Transverse colon (tissue), 4 donors: Measurements from ENCODE around the gene TICRR. TPM values are rescaled to one million over a fixed set of nuclear protein-coding genes. Genes with fewer than 3 reads are reported as not detected.

Source experiments
- DNase-seq: peaks from one replicate; pipeline ENCODE4 v3.0.0-alpha.2; 2019
- H3K27ac ChIP-seq, 4 donors: fragments of 200-600 bp; sonication (generic); 2 replicates each; pipeline ENCODE4 v1.5.1; 2016 to 2018; ENCODE audit warnings: inconsistent platforms in 4 of 4
- H3K27me3 ChIP-seq: fragments of 200-600 bp; sonication (generic); 2 replicates; pipeline ENCODE4 v1.5.1; 2017; ENCODE audit warnings: inconsistent platforms
- H3K36me3 ChIP-seq, 4 donors: fragments of 200-600 bp; sonication (generic); 2 replicates each; pipeline ENCODE4 v1.5.1; 2017 to 2019; ENCODE audit warnings: inconsistent platforms in 4 of 4
- H3K4me1 ChIP-seq, 4 donors: fragments of 200-600 bp; sonication (generic); 2 replicates each; pipeline ENCODE4 v1.5.1; 2017 to 2020; ENCODE audit warnings: inconsistent platforms in 4 of 4
- H3K4me3 ChIP-seq, 4 donors: fragments of 200-600 bp; sonication (generic); 1 replicate in 1 of 4; 2 replicates in 3 of 4; pipeline versions ENCODE4 v1.5.1 to v1.6.1; 2017 to 2019; ENCODE audit warnings: inconsistent platforms in 4 of 4
- H3K9me3 ChIP-seq, 2 donors: fragments of 200-600 bp; sonication (generic); 2 replicates each; pipeline ENCODE4 v1.5.1; 2017 to 2019; ENCODE audit warnings: inconsistent platforms in 2 of 2
- EP300 ChIP-seq: sonication (generic); formaldehyde crosslinking; IDR thresholded peaks from one replicate; pipeline ENCODE4 v1.6.1; 2017; ENCODE audit warnings: antibody characterized with exemption, low read depth
- POLR2A ChIP-seq: fragments of 450-650 bp; IDR thresholded peaks from one replicate; pipeline ENCODE4 v1.6.1; 2016; ENCODE audit warnings: antibody characterized with exemption, mild to moderate bottlenecking, moderate library complexity
- POLR2AphosphoS5 ChIP-seq, 3 donors: sonication (generic); formaldehyde crosslinking; IDR thresholded peaks; one replicate each; pipeline ENCODE4 v1.6.1; 2016; ENCODE audit warnings: antibody characterized with exemption in 3 of 3
- WGBS, 2 donors: methylation state at CpG; one replicate each; pipeline ENCODE4 v1.1.5; 2018; ENCODE audit warnings: low coverage in 1 of 2; 5-methylcytosine and 5-hydroxymethylcytosine counted together
- in situ Hi-C, 4 donors: fragments of 200-750 bp; cut with MboI; loops; one replicate each; pipeline versions ENCODE4 v1.15.0 to v1.15.1; 2017; ENCODE audit warnings: low sequenced_read_pairs in 3 of 4, low pct_ligation_motif_present in 1 of 4, low pct_unique_long_range_greater_than_20kb in 1 of 4
- intact Hi-C: fragments of 100-400 bp; cut with DNase I; formaldehyde crosslinking; loops from one replicate; pipeline ENCODE4 v1.15.1; 2023; ENCODE audit warnings: low total_unique reads
- total RNA-seq, 4 donors: library from RNA; depleted of rRNA; stranded (reverse); fragments of >200 nt; gene quantifications; one replicate each; pipeline ENCODE4 v1.1.0, GENCODE V29; 2016
- TF ChIP-seq, protein P1 (sequence below), 5 experiments: fragments of 200-600 bp in 3 of 5; fragments of 450-650 bp in 2 of 5; sonication (generic) in 3 of 5; IDR thresholded peaks; 1 replicate in 2 of 5; 2 replicates in 3 of 5; pipeline ENCODE4 v1.5.1; 2016 to 2017; ENCODE audit warnings: antibody characterized with exemption in 5 of 5, inconsistent platforms in 3 of 5, mild to moderate bottlenecking in 2 of 5, moderate library complexity in 1 of 5

TICRR gene
- total RNA-seq, 4 donors from 2014 or later: 0.27 to 1.4 (median 0.95) TPM; not detected in 1

DNA sequence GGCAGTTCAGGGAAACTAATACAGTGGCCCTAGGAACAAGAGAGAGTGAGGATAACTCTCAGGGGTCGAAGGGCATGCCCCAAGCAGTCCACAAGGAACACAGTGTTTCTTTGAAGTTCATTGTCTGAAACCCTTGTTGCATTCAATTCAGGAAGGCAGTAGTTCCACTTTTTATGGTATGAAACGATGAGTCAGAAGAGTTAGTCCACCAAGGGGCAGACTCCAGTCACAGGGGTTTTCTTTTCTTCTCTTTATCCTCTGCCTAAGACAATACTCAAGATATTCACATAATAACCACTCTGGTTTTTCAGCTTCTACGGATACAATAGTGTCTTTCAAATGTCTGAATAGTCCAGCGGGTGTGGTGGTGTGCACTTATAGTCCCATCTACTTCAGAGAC, 23.7 kb upstream of the TICRR start:
- no peak for TF ChIP-seq POLR2AphosphoS5 (IDR thresholded peaks at IDR 0.05)
- TF ChIP-seq EP300: no peak
- TF ChIP-seq, protein P1, sequence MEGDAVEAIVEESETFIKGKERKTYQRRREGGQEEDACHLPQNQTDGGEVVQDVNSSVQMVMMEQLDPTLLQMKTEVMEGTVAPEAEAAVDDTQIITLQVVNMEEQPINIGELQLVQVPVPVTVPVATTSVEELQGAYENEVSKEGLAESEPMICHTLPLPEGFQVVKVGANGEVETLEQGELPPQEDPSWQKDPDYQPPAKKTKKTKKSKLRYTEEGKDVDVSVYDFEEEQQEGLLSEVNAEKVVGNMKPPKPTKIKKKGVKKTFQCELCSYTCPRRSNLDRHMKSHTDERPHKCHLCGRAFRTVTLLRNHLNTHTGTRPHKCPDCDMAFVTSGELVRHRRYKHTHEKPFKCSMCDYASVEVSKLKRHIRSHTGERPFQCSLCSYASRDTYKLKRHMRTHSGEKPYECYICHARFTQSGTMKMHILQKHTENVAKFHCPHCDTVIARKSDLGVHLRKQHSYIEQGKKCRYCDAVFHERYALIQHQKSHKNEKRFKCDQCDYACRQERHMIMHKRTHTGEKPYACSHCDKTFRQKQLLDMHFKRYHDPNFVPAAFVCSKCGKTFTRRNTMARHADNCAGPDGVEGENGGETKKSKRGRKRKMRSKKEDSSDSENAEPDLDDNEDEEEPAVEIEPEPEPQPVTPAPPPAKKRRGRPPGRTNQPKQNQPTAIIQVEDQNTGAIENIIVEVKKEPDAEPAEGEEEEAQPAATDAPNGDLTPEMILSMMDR (IDR thresholded peaks at IDR 0.05): no peak
- TF ChIP-seq POLR2A: no peak
- Histone ChIP-seq H3K27ac (no peak overlapping the region), H3K4me1 (no peaks in the 10 kb centered on the region), H3K27me3 (peaks cover 8% of the 10 kb centered on the region), H3K4me3 (no peak overlapping the region), H3K36me3 (no peaks in the 10 kb centered on the region), H3K9me3 (no peaks in the 10 kb centered on the region)
- DNase-seq: no peak
- intact Hi-C loops: no loop called here
- 42 to 65% methylated on average over 3 to 4 of the region's 4 CpGs for WGBS, 2 donors
- in situ Hi-C loops: no loop called here

GRCh38 chr15:89553632-89554031, 21.6 kb upstream of the TICRR start:
- WGBS, 2 donors: 98% methylated on average over 3 of the region's 3 CpGs; no CpG with 5 or more reads in 1 of the 2 donors

GRCh38 chr15:89554247-89554646, 21.0 kb upstream of the TICRR start:
- intact Hi-C loops (no loop called here), in situ Hi-C loops (no loop called here)
- no peak overlapping the region for H3K4me3 ChIP-seq
- TF ChIP-seq POLR2A (no peak), POLR2AphosphoS5 (IDR thresholded peaks at IDR 0.05) (no peak), EP300 (no peak)
- TF ChIP-seq, protein P1 (IDR thresholded peaks at IDR 0.05): no peak
- DNase-seq: no peak
- H3K4me1 ChIP-seq: no peaks in the 10 kb centered on the region
- no peaks in the 10 kb centered on the region for H3K9me3 ChIP-seq
- no peaks in the 10 kb centered on the region for H3K36me3 ChIP-seq
- peaks cover 11% of the 10 kb centered on the region for H3K27me3 ChIP-seq
- H3K27ac ChIP-seq: no peak overlapping the region
- 72 to 80% methylated on average over 2 to 6 of the region's 7 CpGs for WGBS, 2 donors

More at GRCh38 chr15:89553632-89554031, 21.6 kb upstream of the TICRR start:
- Histone ChIP-seq H3K27ac (no peak overlapping the region), H3K4me1 (no peaks in the 10 kb centered on the region), H3K36me3 (no peaks in the 10 kb centered on the region), H3K27me3 (peaks cover 8% of the 10 kb centered on the region), H3K9me3 (no peaks in the 10 kb centered on the region), H3K4me3 (no peak overlapping the region)
- DNase-seq: no peak
- in situ Hi-C loops (no loop called here), intact Hi-C loops (no loop called here)
- TF ChIP-seq, protein P1 (IDR thresholded peaks at IDR 0.05): no peak
- no peak for TF ChIP-seq POLR2A
- no peak for TF ChIP-seq EP300
- no peak for TF ChIP-seq POLR2AphosphoS5 (IDR thresholded peaks at IDR 0.05)

DNA sequence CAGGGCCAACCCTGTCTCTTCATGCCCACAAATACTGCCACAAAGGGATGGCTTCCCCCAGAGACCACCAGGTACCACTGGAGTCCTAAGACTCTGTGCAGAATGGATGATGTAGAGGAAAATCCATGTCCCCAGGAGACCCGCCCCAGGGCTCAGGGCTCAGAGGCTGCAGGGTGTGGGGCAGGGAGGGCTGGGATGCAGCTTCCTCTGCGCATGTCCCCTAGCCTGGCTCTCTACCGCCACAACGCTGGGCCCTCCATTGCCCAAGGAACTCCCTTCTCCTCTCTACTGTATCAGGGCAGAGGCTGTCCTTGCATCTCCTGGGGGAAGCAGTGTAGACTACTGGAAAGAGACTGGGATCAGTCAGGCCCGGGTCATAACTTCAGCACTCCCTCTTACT, 19.5 kb upstream of the TICRR start:
- in situ Hi-C loops: no loop called here
- intact Hi-C loops: no loop called here
- H3K27me3 ChIP-seq: peaks cover 20% of the 10 kb centered on the region

More for the DNA sequence above, 19.5 kb upstream of the TICRR start:
- Histone ChIP-seq H3K9me3 (no peaks in the 10 kb centered on the region), H3K36me3 (no peaks in the 10 kb centered on the region), H3K4me3 (no peak overlapping the region), H3K4me1 (no peaks in the 10 kb centered on the region), H3K27ac (no peak overlapping the region)
- 74% methylated on average over 5 of the region's 5 CpGs; no CpG with 5 or more reads in 1 of the 2 donors for WGBS, 2 donors
- TF ChIP-seq POLR2A (no peak), EP300 (no peak), POLR2AphosphoS5 (IDR thresholded peaks at IDR 0.05) (no peak)
- TF ChIP-seq, protein P1 (IDR thresholded peaks at IDR 0.05): no peak
- no peak for DNase-seq
